Smooth muscle cell (in vitro differentiated cells): Measurements from ENCODE around the gene VWCE. TPM values are rescaled to one million over a fixed set of nuclear protein-coding genes. Genes with fewer than 3 reads are reported as not detected.

Experiments
- DNase-seq: peaks from one replicate; lab custom pipeline; 2025; ENCODE audit not compliant: unreplicated experiment; lab: John Stamatoyannopoulos, UW
- H2AFZ ChIP-seq: fragments of 200-600 bp; sonication (generic); 2 replicates; pipeline ENCODE4 v1.6.0; 2016; ENCODE audit warnings: antibody characterized with exemption, low read depth, mild to moderate bottlenecking
- H3F3A ChIP-seq: fragments of 200-600 bp; sonication (generic); 2 replicates; pipeline ENCODE4 v1.6.0; 2017; ENCODE audit warnings: antibody characterized with exemption, low read depth
- H3K27ac ChIP-seq: fragments of 200-600 bp; sonication (generic); 2 replicates; pipeline ENCODE4 v1.5.1; 2016; ENCODE audit warnings: low read depth, mild to moderate bottlenecking
- H3K27me3 ChIP-seq: fragments of 200-600 bp; sonication (generic); 2 replicates; pipeline ENCODE4 v1.6.1; 2016; ENCODE audit warnings: low read depth, mild to moderate bottlenecking
- H3K36me3 ChIP-seq: fragments of 200-600 bp; sonication (generic); 2 replicates; pipeline ENCODE4 v1.5.1; 2016; ENCODE audit warnings: low read depth
- H3K4me1 ChIP-seq: fragments of 200-600 bp; sonication (generic); 2 replicates; pipeline ENCODE4 v1.5.1; 2016; ENCODE audit warnings: low read depth
- H3K4me2 ChIP-seq: fragments of 200-600 bp; sonication (generic); 2 replicates; pipeline ENCODE4 v1.6.0; 2016; ENCODE audit warnings: mild to moderate bottlenecking
- H3K4me3 ChIP-seq: fragments of 200-600 bp; sonication (generic); 2 replicates; pipeline ENCODE4 v1.5.1; 2016; ENCODE audit warnings: mild to moderate bottlenecking
- H3K79me2 ChIP-seq: fragments of 200-600 bp; sonication (generic); 2 replicates; pipeline ENCODE4 v1.6.0; 2016; ENCODE audit warnings: low read depth, mild to moderate bottlenecking
- H3K9ac ChIP-seq: fragments of 200-600 bp; sonication (generic); 2 replicates; pipeline ENCODE4 v1.6.0; 2016; ENCODE audit warnings: low read depth
- H3K9me3 ChIP-seq: fragments of 200-600 bp; sonication (generic); replicated peaks from 2 replicates; pipeline ENCODE4 v1.5.1; 2016; ENCODE audit warnings: low read depth
- H4K20me1 ChIP-seq: fragments of 200-600 bp; sonication (generic); 2 replicates; pipeline ENCODE4 v1.6.0; 2016; ENCODE audit warnings: low read depth
- WGBS: methylation state at CpG from one replicate; pipeline ENCODE4 v1.1.7; 2016; ENCODE audit warnings: low lambda C conversion rate; 5-methylcytosine and 5-hydroxymethylcytosine counted together
- polyA plus RNA-seq: library from polyadenylated mRNA; unstranded; fragments of >200 nt; fragmentation: Nextera tagmentation; extraction: Ambion mirVana; gene quantifications from 2 replicates; pipeline ENCODE4 v1.2.1, GENCODE V29; 2016
- total RNA-seq: library from RNA; depleted of rRNA; stranded (reverse); fragments of >200 nt; gene quantifications from 2 replicates; pipeline ENCODE4 v1.2.3, GENCODE V29; 2014
- TF ChIP-seq, protein P1 (sequence below): fragments of 200-600 bp; sonication (generic); IDR thresholded peaks from 2 replicates; pipeline ENCODE4 v1.5.1; 2017; ENCODE audit warnings: borderline replicate concordance, mild to moderate bottlenecking, antibody characterized with exemption; ENCODE audit not compliant: insufficient read depth, poor library complexity, severe bottlenecking

The VWCE gene
- total and polyA plus RNA-seq, 2 experiments from 2014 or later, result 1.5 to 2.4 TPM

GRCh38 chr11:61268588-61269250, 26.4 kb downstream of the VWCE start:
- TF ChIP-seq, protein P1, sequence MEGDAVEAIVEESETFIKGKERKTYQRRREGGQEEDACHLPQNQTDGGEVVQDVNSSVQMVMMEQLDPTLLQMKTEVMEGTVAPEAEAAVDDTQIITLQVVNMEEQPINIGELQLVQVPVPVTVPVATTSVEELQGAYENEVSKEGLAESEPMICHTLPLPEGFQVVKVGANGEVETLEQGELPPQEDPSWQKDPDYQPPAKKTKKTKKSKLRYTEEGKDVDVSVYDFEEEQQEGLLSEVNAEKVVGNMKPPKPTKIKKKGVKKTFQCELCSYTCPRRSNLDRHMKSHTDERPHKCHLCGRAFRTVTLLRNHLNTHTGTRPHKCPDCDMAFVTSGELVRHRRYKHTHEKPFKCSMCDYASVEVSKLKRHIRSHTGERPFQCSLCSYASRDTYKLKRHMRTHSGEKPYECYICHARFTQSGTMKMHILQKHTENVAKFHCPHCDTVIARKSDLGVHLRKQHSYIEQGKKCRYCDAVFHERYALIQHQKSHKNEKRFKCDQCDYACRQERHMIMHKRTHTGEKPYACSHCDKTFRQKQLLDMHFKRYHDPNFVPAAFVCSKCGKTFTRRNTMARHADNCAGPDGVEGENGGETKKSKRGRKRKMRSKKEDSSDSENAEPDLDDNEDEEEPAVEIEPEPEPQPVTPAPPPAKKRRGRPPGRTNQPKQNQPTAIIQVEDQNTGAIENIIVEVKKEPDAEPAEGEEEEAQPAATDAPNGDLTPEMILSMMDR, result no peak
- DNase-seq, result no peak
- WGBS, result 97% methylated on average over 15 of the region's 15 CpGs
- Histone ChIP-seq H3K36me3 (no peaks in the 10 kb centered on the region), H3K9me3 (no peaks in the 10 kb centered on the region), H3K27ac (no peak overlapping the region), H3K4me2 (no peak overlapping the region), H3K27me3 (no peaks in the 10 kb centered on the region), H3K9ac (no peak overlapping the region), H3K4me1 (no peaks in the 10 kb centered on the region), H3K79me2 (no peaks in the 10 kb centered on the region), H3F3A (no peaks in the 10 kb centered on the region), H2AFZ (no peak overlapping the region), H4K20me1 (no peaks in the 10 kb centered on the region), H3K4me3 (no peak overlapping the region)

GRCh38 chr11:61267437-61267841, 27.7 kb downstream of the VWCE start:
- H3K79me2 ChIP-seq, result no peaks in the 10 kb centered on the region
- H3K27me3 ChIP-seq, result no peaks in the 10 kb centered on the region
- no peak overlapping the region for H3K4me2 ChIP-seq
- no peaks in the 10 kb centered on the region for H4K20me1 ChIP-seq
- H3K36me3 ChIP-seq, result no peaks in the 10 kb centered on the region
- H3K4me3 ChIP-seq, result no peak overlapping the region
- no peak overlapping the region for H2AFZ ChIP-seq
- WGBS, result 87% methylated on average over 6 of the region's 6 CpGs
- no peak overlapping the region for H3K9ac ChIP-seq
- H3K9me3 ChIP-seq, result no peaks in the 10 kb centered on the region
- TF ChIP-seq, protein P1, result no peak
- no peak overlapping the region for H3K27ac ChIP-seq
- no peaks in the 10 kb centered on the region for H3K4me1 ChIP-seq
- no peak for DNase-seq
- H3F3A ChIP-seq, result no peaks in the 10 kb centered on the region

DNA sequence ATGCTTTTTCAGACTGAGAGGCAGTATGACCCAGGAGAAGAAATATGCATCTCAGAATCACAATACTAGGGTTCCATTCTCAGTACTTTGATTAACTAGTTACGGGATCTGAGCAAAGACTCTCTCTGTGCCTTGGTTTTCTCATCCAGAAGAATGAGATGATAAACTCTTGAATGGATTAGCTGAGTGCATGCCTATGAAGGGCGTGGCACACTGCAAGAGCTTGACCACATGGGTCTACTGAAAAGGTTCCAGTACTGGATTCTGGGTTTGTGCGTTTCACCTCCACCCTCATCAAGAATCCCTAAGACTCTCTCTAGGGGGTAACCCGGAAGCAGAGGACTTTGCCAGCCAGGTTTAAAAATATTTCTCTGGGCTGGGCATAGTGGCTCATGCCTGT, 28.5 kb downstream of the VWCE start:
- no peaks in the 10 kb centered on the region for H3K27me3 ChIP-seq
- no peaks in the 10 kb centered on the region for H3K36me3 ChIP-seq
- TF ChIP-seq, protein P1, result no peak
- no peaks in the 10 kb centered on the region for H3K9me3 ChIP-seq
- no peak overlapping the region for H2AFZ ChIP-seq
- H3K4me3 ChIP-seq, result no peak overlapping the region
- H3K4me2 ChIP-seq, result no peak overlapping the region
- WGBS, result 90% methylated on average over 4 of the region's 4 CpGs
- DNase-seq, result no peak
- no peak overlapping the region for H3K27ac ChIP-seq
- no peaks in the 10 kb centered on the region for H4K20me1 ChIP-seq
- H3K4me1 ChIP-seq, result no peaks in the 10 kb centered on the region
- no peak overlapping the region for H3K9ac ChIP-seq
- no peaks in the 10 kb centered on the region for H3F3A ChIP-seq
- H3K79me2 ChIP-seq, result no peaks in the 10 kb centered on the region

DNA sequence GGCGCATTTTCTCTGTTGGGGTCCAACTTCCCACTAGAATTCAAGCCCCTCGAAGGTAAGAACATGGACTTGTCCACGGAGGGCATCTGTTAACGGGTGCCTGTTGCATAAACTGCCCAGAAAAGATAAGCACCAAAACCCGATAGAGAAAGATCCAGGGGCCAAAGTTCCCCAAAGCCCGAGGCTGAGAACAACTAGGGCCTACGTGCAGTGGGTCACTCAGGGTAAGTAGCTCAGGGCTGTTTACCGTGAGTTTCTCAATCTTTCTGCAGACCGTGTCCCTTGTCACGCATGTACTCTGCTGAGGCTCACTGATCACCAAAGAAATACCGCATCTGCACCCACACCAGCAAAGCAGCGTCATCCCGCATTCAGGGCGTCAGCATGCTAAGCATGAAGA, 29.8 kb downstream of the VWCE start:
- TF ChIP-seq, protein P1, result no peak
- Histone ChIP-seq H3K27ac (no peak overlapping the region), H3K36me3 (no peaks in the 10 kb centered on the region), H3K27me3 (no peaks in the 10 kb centered on the region), H3F3A (no peaks in the 10 kb centered on the region), H3K4me2 (no peak overlapping the region), H2AFZ (no peak overlapping the region), H3K4me1 (no peaks in the 10 kb centered on the region), H3K9ac (no peak overlapping the region), H3K4me3 (no peak overlapping the region), H4K20me1 (no peaks in the 10 kb centered on the region), H3K9me3 (no peaks in the 10 kb centered on the region), H3K79me2 (no peaks in the 10 kb centered on the region)
- DNase-seq, result no peak
- WGBS, result 95% methylated on average over 14 of the region's 14 CpGs
